NCI-H345 (cell line): ENCODE measurements around the gene NHSL2.
A peak's percentile ranks its signal among the peaks of the same experiment; 100 is the strongest.

ENCODE experiments used
- DNase-seq: peaks from one replicate; lab custom pipeline; 2025; lab: John Stamatoyannopoulos, UW

NHSL2 gene

GRCh38 chrX:72110051-72110875, 199.6 kb downstream of the NHSL2 start:
- DNase-seq = no peak

GRCh38 chrX:72110876-72111708, 200.4 kb downstream of the NHSL2 start:
- DNase-seq = no peak

- DNase-seq = no peak
Measured at GRCh38 chrX:72113461-72113860, 202.8 kb downstream of the NHSL2 start.

DNA sequence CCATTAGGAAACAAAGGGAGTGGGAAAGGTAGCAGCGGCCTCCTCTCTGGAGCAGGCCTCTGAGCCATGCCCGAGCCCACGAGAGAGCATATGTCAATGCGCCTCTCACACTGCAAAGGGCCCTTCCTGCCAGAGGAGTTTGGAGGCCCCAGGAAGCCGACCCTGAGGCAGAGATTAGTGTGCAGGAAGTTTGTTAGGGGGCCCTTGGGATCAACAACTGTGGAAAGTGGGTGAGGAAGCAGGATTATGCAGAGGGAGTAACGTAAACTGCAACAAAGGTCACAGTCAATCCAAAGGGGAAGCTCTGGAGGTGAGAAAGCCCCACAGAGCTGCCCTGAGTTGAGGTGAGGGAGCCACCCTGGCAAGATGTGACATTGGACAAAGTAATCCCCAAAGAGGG, 203.7 kb downstream of the NHSL2 start:
- no peak for DNase-seq

- no peak for DNase-seq
Measured at GRCh38 chrX:72114807-72115206, 204.2 kb downstream of the NHSL2 start.

GRCh38 chrX:72115380-72115779, 204.7 kb downstream of the NHSL2 start:
- no peak for DNase-seq

GRCh38 chrX:72117636-72118210, 207.1 kb downstream of the NHSL2 start:
- DNase-seq = no peak

- no peak for DNase-seq
Measured at GRCh38 chrX:72120837-72121236, 210.2 kb downstream of the NHSL2 start.

DNA sequence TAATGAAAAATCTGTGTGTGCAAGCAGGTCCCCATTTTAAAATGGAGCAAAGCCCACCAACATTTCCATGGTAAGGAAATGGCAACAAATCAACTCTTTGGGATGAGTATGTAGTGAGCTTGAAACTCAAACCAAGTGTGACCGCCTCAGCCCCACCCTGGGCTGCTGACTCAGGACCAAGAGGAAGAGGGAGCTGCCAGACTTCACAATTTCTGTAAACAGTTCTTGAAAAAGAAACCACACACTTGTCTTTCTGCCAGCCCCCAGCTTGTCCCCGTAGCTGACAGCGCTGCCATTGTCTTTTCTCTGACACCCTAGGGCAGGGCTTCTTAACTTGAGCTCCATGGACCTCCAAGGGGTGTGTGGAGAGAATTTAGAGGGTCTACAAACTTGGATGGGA, 210.7 kb downstream of the NHSL2 start:
- DNase-seq = no peak

DNA sequence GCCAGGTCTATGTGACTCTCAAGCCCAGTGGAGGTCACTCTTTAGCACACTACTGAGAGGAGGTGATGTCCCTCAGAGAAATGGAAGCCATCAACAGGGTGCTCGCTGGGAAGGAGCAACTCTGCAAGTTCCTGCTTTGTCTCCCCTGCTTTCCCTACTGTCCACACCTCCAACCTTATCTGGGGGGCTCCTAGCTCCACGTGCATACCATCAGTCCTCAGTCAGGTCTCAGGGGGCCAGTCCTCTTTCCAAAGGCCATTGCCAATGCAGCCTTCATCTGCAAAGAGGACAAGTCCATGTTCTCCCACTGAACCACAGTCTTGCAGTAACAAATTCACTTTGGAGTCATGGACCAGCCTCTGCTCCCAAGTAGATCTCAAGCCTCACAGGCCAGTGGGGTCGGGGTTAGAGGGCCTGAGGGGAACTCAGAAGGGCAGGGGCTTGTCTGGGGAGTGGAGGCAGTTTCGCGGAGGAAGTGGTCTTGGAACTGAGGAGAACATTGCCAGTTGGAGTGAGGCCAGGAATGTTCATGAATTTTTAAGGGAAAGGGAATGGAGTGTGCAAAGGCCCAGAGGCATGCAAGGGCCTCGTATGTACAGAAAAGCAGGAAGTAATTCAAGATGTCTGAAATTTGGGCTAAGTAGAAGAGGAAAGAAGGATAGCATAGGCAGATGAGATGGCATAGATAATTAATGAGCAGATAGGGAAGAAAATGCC, 212.1 kb downstream of the NHSL2 start:
- DNase-seq = no peak

DNA sequence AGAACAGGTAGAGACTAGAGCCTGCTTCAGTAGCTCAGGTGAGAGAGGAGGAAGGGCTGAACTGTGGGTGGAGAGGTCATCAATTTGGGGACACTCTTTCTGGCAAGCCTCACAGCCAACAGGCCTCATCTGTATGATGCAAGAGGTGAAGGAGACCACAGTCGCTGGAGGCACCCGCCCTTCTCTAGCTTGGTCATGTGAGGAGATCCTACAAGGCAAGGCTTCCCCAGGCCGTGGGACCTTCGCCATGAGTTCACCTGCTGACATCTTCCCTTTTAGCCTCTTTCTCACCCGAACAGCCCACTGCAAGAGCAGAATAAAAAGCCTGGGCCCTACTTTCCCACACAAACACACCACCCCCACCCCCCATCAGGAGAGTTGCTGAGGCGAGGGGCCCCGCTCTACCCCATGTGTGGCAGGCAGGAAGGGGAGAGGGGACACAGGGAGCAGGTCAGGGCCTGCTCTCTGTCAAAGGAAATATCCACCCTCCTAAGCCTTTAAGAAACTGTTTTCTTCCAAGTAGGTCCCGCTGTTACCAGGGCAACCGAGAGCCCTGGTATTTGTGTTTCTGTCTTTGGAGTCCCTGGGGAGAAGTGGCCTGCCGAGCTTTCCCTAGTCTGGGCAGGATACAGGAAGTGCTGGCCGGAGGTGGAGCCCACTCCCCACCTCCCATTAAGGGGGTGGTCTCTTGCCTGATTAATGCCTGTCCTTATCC, 213.0 kb downstream of the NHSL2 start:
- no peak for DNase-seq

DNA sequence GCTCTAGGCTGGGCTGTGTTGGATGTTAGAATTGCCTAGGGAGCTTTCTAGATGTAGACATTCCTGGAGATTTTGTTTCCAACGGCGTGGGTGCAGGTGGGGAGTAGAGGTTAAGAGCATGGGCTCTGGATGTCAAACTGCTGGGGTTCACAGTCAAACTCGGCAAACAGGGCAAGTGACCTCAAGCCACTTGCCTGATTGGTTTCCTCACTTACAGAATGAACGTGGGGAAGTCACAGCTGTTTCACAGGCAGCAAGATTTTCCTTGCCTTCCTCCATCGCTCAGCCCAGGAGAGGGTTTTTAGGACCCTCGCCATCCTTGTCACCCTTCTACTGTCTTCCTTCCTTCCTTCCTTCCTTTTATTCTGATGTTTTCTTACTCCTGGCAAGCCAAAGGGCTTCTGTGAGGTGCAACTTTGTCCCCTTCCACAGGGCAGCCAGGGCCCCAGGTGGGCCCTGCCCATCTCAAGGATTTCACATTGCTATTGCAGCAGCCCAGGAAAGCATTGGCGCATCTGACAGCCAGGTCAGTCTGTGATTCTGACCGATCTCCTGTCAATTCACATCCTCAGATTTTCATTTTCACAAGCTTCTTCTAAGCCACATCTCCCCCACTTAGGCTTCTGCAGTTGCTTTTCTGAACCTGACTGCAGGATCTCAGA, 214.0 kb downstream of the NHSL2 start:
- DNase-seq = no peak

DNA sequence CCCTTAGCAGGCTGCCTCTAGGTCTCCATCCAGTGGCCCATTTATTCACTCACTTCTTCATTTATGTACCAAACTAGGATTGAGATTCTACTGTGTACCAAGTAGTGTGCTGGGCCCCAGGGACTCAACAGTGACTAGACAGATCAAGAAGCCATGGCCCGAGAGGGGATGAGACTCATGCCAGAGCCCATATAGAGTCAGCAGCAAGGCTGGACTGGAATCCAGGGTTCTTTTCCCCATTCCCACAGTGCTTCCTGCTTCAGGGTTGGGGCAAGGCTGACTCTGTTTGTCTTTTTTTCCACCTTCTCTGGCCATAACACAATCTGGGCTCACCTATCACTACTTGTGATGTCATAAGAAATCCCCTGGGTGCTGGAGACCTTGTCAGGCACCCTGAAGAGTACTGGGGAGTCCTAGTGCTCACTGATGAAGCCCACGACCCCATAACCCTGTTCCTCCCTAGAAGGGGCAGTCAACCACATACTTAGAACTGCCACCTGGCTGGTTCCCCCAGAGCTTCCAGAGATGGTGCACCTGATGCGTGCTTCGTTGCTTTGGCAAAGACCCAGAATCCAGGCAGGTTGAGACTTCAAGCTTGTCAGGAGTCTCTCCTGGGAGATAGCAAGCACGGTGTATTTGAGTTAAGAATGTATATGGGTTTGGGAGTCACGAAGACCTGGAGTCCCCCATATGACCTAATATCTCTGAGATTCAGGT, 214.8 kb downstream of the NHSL2 start:
- DNase-seq = no peak

GRCh38 chrX:72126048-72126415, 215.4 kb downstream of the NHSL2 start:
- DNase-seq = no peak

- peak; percentile 69 for DNase-seq
Measured at GRCh38 chrX:72126539-72127140, 216.0 kb downstream of the NHSL2 start.

- no peak for DNase-seq
Measured at GRCh38 chrX:72127332-72127731, 216.7 kb downstream of the NHSL2 start.

- no peak for DNase-seq
Measured at GRCh38 chrX:72128183-72128834, 217.7 kb downstream of the NHSL2 start.

GRCh38 chrX:72128881-72129280, 218.2 kb downstream of the NHSL2 start:
- peak; percentile 7 for DNase-seq

DNA sequence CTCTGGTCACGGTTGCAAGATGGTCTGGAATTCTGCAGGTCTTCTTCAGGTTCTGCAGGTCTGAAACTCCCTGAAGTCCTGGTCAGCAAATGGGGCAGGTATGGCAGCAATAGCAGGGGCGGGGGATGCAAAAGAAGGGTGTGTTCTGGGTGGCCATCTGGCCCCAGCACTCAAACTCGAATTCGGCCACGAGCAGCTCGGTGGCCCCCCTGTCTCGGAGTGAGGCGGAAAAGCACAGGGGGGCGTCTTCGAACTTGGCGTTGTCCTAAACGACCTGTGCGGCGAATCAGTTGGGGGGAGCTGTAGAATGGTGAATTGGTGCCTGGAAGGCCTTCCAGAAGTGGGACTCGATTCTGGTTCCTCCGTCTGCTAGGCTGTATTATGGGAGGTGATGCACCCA, 219.0 kb downstream of the NHSL2 start:
- DNase-seq = no peak
